WTC11 (cell line): Measurements from ENCODE around the gene BRINP1.

Experiments used
- CTCF ChIP-seq: fragments of 200-600 bp; IDR thresholded peaks from 2 replicates; pipeline ENCODE4 v1.8.0; 2022; ENCODE audit warnings: antibody characterized with exemption
- HMGXB4 ChIP-seq: sonication (generic); formaldehyde crosslinking; IDR thresholded peaks from 2 replicates; pipeline ENCODE4 v1.8.1; 2023; ENCODE audit warnings: mild to moderate bottlenecking, moderate library complexity, missing genetic modification reagents
- SMAD3 ChIP-seq: sonication (generic); formaldehyde crosslinking; IDR thresholded peaks from 2 replicates; pipeline ENCODE4 v1.8.0; 2022; ENCODE audit warnings: missing genetic modification reagents, mild to moderate bottlenecking, borderline replicate concordance
- ZNF121 ChIP-seq: sonication (generic); formaldehyde crosslinking; IDR thresholded peaks from 2 replicates; pipeline ENCODE4 v1.8.0; 2023; ENCODE audit warnings: missing genetic modification reagents

GRCh38 chr9:119367683-119368075, 1.6 kb downstream of the BRINP1 start:
- TF ChIP-seq CTCF (no peak), SMAD3 (CRISPR knock-in tag) (no peak), ZNF121 (CRISPR knock-in tag) (no peak), HMGXB4 (CRISPR knock-in tag) (no peak)
